DOHH2 (cell line): ENCODE results near the gene PARS2.

Source experiments
- H3F3A ChIP-seq: fragments of 200-600 bp; sonication (generic), shearing (Covaris generic); 2 replicates; pipeline ENCODE4 v1.6.0; 2016; ENCODE audit warnings: antibody characterized with exemption, mild to moderate bottlenecking; ENCODE audit not compliant: control insufficient read depth, insufficient read depth
- H3K27ac ChIP-seq: fragments of 200-600 bp; sonication (generic); 2 replicates; pipeline ENCODE4 v1.5.1; 2014; ENCODE audit warnings: low read depth, mild to moderate bottlenecking, low read length, moderate library complexity
- H3K27me3 ChIP-seq: fragments of 200-600 bp; sonication (generic); 2 replicates; pipeline ENCODE4 v1.6.1; 2014; ENCODE audit warnings: mild to moderate bottlenecking, low read length, mixed read lengths; ENCODE audit not compliant: control insufficient read depth
- H3K36me3 ChIP-seq: fragments of 200-600 bp; sonication (generic); 2 replicates; pipeline ENCODE4 v1.6.1; 2014; ENCODE audit warnings: mild to moderate bottlenecking, low read length, moderate library complexity, mixed read lengths; ENCODE audit not compliant: control insufficient read depth
- H3K4me1 ChIP-seq: fragments of 200-600 bp; sonication (generic); 2 replicates; pipeline ENCODE4 v1.6.1; 2014; ENCODE audit warnings: mild to moderate bottlenecking, low read length, mixed read lengths; ENCODE audit not compliant: control insufficient read depth
- H3K4me2 ChIP-seq: fragments of 200-600 bp; sonication (generic); 2 replicates; pipeline ENCODE4 v1.6.0; 2014; ENCODE audit warnings: mild to moderate bottlenecking, low read length, moderate library complexity
- H3K4me3 ChIP-seq: fragments of 200-600 bp; sonication (generic); 2 replicates; pipeline ENCODE4 v1.5.1; 2014; ENCODE audit warnings: mild to moderate bottlenecking, low read length, mixed read lengths
- H3K79me2 ChIP-seq: fragments of 200-600 bp; sonication (generic); 2 replicates; pipeline ENCODE4 v1.6.1; 2014; ENCODE audit warnings: mild to moderate bottlenecking, low read length, mixed read lengths; ENCODE audit not compliant: control insufficient read depth
- H3K9me2 ChIP-seq: fragments of 200-600 bp; sonication (generic); replicated peaks from 2 replicates; pipeline ENCODE4 v1.6.1; 2014; ENCODE audit warnings: mild to moderate bottlenecking, low read length, mixed read lengths; ENCODE audit not compliant: control insufficient read depth
- H3K9me3 ChIP-seq: fragments of 200-600 bp; sonication (generic); 2 replicates; pipeline ENCODE4 v1.6.1; 2014; ENCODE audit warnings: antibody characterized with exemption, low read length, mixed read lengths; ENCODE audit not compliant: control insufficient read depth, insufficient read depth
- H4K20me1 ChIP-seq: fragments of 200-600 bp; sonication (generic); 2 replicates; pipeline ENCODE4 v1.6.0; 2014; ENCODE audit warnings: low read depth, mild to moderate bottlenecking, antibody characterized with exemption, low read length, moderate library complexity; ENCODE audit not compliant: control insufficient read depth, insufficient read depth
- EZH2phosphoT487 ChIP-seq: fragments of 200-600 bp; sonication (generic); IDR thresholded peaks from 2 replicates; pipeline ENCODE4 v1.6.1; 2017; ENCODE audit warnings: borderline replicate concordance, mild to moderate bottlenecking, antibody characterized with exemption, low read length, moderate library complexity, mixed read lengths
- TF ChIP-seq, protein P1 (sequence below): fragments of 200-600 bp; sonication (generic); IDR thresholded peaks from one replicate; pipeline ENCODE4 v1.5.1; 2014; ENCODE audit warnings: antibody characterized with exemption, mild to moderate bottlenecking, low read depth, low read length; ENCODE audit not compliant: poor library complexity, severe bottlenecking

PARS2 gene

DNA sequence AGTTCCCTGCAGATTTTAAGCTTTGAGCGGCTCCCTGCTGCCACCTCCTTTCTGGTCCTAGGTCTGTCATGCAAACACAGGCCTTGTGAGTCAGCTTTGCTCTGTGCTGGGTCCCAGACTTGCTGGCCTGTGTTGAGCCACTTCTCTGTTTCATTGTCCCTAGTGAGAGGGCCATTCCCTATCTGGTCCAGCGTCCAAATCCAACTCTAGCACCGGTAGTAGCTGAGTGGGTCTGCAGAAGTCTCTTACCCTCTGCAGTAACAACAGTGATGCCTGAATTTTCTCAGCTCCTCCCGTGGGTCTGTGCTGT lies 31.0 kb upstream of the PARS2 start:
- no peaks in the 10 kb centered on the region for H3F3A ChIP-seq
- no peaks in the 10 kb centered on the region for H3K9me2 ChIP-seq
- no peaks in the 10 kb centered on the region for H3K4me1 ChIP-seq
- no peaks in the 10 kb centered on the region for H4K20me1 ChIP-seq
- no peak for TF ChIP-seq EZH2phosphoT487
- H3K4me2 ChIP-seq = no peak overlapping the region
- no peaks in the 10 kb centered on the region for H3K27me3 ChIP-seq
- peaks cover 3% of the 10 kb centered on the region; the same call in 1 of the 2 replicates for H3K9me3 ChIP-seq
- H3K79me2 ChIP-seq = no peaks in the 10 kb centered on the region
- no peaks in the 10 kb centered on the region for H3K36me3 ChIP-seq
- H3K27ac ChIP-seq = no peak overlapping the region
- no peak overlapping the region for H3K4me3 ChIP-seq

DNA sequence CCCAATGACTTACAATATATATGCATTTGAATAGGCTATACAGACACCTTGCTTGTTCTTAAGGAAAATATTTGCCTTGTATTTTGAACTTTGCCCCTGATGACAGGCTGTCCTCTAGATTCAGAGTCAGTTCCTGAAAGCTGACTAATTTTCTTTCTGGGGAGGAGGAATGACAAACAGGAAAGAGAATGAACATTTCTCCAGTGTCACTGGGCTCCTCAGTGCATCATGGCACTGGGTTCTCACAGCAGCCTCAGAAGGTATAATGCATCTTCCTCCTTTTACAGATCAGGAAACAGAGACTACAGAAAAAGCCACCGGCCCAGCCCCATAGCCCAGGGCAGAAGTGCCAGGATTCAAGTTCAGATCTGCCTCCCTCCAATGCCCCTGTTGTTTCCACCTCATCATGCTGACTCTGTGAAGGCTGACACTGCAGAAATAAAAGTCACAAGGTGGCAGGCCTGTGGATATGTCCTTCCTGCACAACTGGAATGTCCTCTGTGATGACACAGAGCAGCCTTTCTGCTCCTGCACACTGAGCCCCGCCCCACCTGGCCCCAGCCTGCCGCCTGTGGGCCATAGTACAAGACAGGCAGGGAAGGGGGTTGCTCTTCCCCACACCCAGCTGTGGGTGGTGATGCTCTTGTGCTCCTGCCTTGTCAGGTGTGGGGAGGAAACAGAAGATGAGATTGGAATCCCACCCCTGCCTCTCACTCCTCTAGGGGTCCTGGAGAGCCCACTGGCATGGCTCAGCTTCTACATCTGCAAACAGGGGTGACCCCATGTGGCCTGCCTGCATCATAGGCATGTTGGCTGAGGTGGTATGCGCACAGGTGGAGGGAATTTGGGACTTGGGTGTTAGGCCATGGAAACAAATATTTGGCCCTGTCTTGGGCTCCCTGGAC lies 30.4 kb upstream of the PARS2 start:
- no peak overlapping the region for H3K4me2 ChIP-seq
- H3F3A ChIP-seq = no peaks in the 10 kb centered on the region
- no peaks in the 10 kb centered on the region for H4K20me1 ChIP-seq
- no peaks in the 10 kb centered on the region for H3K27me3 ChIP-seq
- H3K9me2 ChIP-seq = no peaks in the 10 kb centered on the region
- H3K4me1 ChIP-seq = no peaks in the 10 kb centered on the region
- H3K4me3 ChIP-seq = no peak overlapping the region
- H3K79me2 ChIP-seq = no peaks in the 10 kb centered on the region
- TF ChIP-seq, protein P1, sequence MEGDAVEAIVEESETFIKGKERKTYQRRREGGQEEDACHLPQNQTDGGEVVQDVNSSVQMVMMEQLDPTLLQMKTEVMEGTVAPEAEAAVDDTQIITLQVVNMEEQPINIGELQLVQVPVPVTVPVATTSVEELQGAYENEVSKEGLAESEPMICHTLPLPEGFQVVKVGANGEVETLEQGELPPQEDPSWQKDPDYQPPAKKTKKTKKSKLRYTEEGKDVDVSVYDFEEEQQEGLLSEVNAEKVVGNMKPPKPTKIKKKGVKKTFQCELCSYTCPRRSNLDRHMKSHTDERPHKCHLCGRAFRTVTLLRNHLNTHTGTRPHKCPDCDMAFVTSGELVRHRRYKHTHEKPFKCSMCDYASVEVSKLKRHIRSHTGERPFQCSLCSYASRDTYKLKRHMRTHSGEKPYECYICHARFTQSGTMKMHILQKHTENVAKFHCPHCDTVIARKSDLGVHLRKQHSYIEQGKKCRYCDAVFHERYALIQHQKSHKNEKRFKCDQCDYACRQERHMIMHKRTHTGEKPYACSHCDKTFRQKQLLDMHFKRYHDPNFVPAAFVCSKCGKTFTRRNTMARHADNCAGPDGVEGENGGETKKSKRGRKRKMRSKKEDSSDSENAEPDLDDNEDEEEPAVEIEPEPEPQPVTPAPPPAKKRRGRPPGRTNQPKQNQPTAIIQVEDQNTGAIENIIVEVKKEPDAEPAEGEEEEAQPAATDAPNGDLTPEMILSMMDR = no peak
- TF ChIP-seq EZH2phosphoT487 = no peak
- H3K9me3 ChIP-seq = peaks cover 3% of the 10 kb centered on the region; the same call in 1 of the 2 replicates
- no peak overlapping the region for H3K27ac ChIP-seq
- H3K36me3 ChIP-seq = no peaks in the 10 kb centered on the region

DNA sequence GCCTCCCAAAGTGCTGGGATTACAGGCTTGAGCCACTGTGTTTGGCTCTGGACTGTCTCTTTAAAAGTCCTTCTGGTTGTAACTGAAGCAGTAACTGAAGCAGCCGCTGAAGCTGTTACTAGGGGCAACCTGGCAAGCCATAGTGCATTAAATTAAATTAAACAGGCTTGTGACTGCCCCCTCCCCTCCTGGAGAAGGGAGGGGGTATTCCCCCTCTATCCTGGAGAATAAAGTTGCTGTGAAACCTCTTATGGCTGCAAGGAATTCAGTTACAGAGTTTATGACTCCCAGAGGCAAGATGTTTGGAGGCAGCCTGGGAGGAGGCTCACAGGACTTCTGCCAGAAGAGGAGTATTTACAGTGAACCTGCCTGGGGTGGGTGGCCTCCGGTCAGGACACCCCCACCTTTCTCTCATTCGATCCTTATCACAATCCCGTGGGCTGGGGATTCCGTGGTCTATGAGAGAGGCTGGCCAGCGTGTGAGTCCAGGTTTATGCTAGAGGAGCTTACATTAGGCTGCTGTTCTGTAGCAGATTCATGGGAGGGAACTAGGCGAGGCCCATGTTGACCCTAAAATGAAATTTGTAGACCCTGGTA lies 28.5 kb upstream of the PARS2 start:
- H3K36me3 ChIP-seq = no peaks in the 10 kb centered on the region
- no peaks in the 10 kb centered on the region for H3K79me2 ChIP-seq
- H3K4me1 ChIP-seq = no peaks in the 10 kb centered on the region
- peaks cover 3% of the 10 kb centered on the region; the same call in 1 of the 2 replicates for H3K9me3 ChIP-seq
- H4K20me1 ChIP-seq = no peaks in the 10 kb centered on the region
- TF ChIP-seq, protein P1 = no peak
- TF ChIP-seq EZH2phosphoT487 = no peak
- H3F3A ChIP-seq = no peaks in the 10 kb centered on the region
- no peaks in the 10 kb centered on the region for H3K9me2 ChIP-seq
- H3K4me2 ChIP-seq = no peak overlapping the region
- no peaks in the 10 kb centered on the region for H3K27me3 ChIP-seq
- no peak overlapping the region for H3K4me3 ChIP-seq
- H3K27ac ChIP-seq = no peak overlapping the region
